ENCODE measurements around the gene TENM4.

- TF ChIP-seq EZH2 (IDR thresholded peaks at IDR 0.05; ENCODE audit: borderline replicate concordance, control insufficient read depth, low read depth, low read length): no peak
- TF ChIP-seq ETV6 (conservative IDR thresholded peaks at IDR 0.05 in 1 of 2, IDR thresholded peaks at IDR 0.05 in 1 of 2; ENCODE audit: borderline replicate concordance in 1 of 2, low read depth in 1 of 2): no peak
- no peak for TF ChIP-seq CEBPB (IDR thresholded peaks at IDR 0.05; ENCODE audit: borderline replicate concordance in 1 of 2, low read depth in 2 of 2, low read length in 2 of 2)
- no peak for TF ChIP-seq CTCF (IDR thresholded peaks at IDR 0.05 in 2 of 3, conservative IDR thresholded peaks at IDR 0.05 in 1 of 3; ENCODE audit: control insufficient read depth in 2 of 3, extremely low read depth in 1 of 3, insufficient read depth in 1 of 3, low read depth in 3 of 3, low read length in 3 of 3)
- no peak for TF ChIP-seq NR2C1 (IDR thresholded peaks at IDR 0.05)
- no peak for TF ChIP-seq CEBPZ (IDR thresholded peaks at IDR 0.05; ENCODE audit: low read depth, low read length)
- no peak for TF ChIP-seq REST (IDR thresholded peaks at IDR 0.05; ENCODE audit: low read depth, low read length)
- no peak for TF ChIP-seq ZZZ3 (IDR thresholded peaks at IDR 0.05; ENCODE audit: control insufficient read depth, insufficient read length, low read depth)
- no peak for TF ChIP-seq POLR2A (IDR thresholded peaks at IDR 0.05; ENCODE audit: low read depth, low read length)
Observed at GRCh38 chr11:78995171-78995570, 445.7 kb downstream of the TENM4 start.
